GM19395 (cell line): ENCODE results near the gene CLTB.

Experiments used
- ATAC-seq: cut with Tn5 transposase; IDR thresholded peaks from one replicate; pipeline ENCODE4 v1.9.1; 2021; ENCODE audit warnings: mild to moderate bottlenecking, moderate library complexity; ENCODE audit not compliant: unreplicated experiment

Gene CLTB

DNA sequence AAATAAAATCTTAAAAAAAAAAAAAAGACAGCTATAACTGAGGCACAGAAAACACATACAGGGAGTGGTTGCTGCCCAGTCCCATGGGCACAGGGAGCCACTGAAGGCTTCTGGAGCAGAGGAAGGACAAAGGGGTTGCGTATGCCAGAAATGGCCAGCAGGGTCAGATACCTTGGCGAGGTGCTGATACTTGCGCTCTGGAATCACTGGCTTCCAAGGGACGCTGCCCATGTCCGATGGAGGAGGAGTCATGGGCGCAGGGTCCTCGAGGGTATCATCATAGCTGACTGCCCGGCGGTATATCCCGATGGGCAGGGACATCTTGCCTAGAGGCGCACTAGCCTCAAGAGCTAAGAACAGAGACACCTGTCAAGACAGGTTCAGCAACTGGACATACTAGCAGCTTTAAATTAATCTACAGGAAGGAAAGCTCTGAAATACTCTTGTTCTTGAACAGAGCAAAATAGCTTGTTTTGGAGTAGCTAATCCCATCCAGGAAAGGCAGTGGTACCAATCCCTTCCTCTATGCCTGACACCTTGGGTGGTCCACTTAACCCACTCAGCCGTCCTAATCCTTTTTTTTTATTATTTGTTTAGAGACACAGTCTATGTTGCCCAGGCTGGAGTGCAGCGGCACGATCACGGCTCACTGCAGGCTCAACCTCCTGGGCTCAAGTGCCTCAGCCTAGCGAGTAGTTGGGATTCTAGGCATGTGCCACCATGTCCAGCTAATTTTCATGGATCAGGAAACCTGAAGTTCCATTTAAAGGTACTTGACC is 60.8 kb downstream of the CLTB start:
- ATAC-seq: no peak

- no peak for ATAC-seq
These were observed 62.8 kb downstream of the CLTB start for GRCh38 chr5:176353533-176353932.

GRCh38 chr5:176352116-176352878 is 64.0 kb downstream of the CLTB start:
- ATAC-seq: no peak

GRCh38 chr5:176350416-176350815 is 65.9 kb downstream of the CLTB start:
- ATAC-seq: no peak

- no peak for ATAC-seq
These were observed 73.4 kb downstream of the CLTB start for GRCh38 chr5:176342766-176343458.
